NCI-H1694 (cell line): Measurements from ENCODE around the gene CDNF.
"Not testable (repeated sequence)": the region's sequence is repeated elsewhere in the genome, so short reads cannot be mapped to it uniquely, and the experiment has no call there.

Experiments used
- DNase-seq: peaks from one replicate; lab custom pipeline; 2025; lab: John Stamatoyannopoulos, UW

The CDNF gene

GRCh38 chr10:14837757-14838581 is at the start of gene CDNF, which contains the start of the genes HSPA14 and MSANTD7:
CDNF (minus strand) TSS chr10:14838037; CDS start chr10:14837946, 91 bp downstream.
HSPA14 (plus strand) TSS chr10:14838306; CDS start chr10:14838403, 97 bp downstream.
MSANTD7 (plus strand) TSS chr10:14838306; CDS start chr10:14842285, 3,979 bp downstream.
- DNase-seq: peak; percentile 96

DNA sequence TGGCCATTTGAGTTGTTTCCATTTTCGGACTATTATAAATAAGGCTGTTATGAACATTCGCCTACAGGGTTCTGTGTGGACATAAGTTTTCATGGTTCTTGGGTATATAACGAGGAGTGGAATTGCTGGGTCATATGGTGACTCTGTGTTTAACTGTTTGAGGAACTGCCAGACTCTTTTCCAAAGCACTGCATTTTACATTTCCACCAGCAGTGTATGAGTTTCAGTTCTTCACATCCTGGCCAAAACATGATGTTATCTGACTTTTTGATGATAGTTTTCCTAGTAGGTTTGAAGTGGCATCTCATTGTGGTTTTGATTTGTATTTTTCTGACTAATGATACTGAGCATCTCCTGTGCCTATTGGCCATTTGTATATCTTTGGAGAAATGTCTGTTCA is 46.2 kb upstream of the CDNF start:
- DNase-seq: no peak

DNA sequence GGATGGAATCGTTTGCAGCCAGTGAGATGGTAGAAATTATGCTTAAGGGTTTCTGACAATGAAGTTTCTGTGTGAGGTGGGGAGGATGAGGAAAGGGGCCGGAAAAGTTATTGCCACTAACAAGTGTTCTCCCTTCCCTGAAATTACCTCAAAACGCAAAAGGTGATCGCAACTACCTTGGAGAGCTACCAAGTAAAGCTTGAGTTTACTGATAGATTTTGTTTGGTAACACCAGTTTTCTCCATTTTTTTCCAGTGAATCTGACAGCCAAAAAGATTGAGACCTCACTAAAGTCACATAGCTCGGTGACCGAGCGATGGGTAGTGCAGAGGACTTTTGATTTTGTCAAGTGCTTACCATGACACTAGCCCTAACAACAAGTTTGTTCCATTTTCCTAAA is 42.4 kb upstream of the CDNF start:
- no peak for DNase-seq

GRCh38 chr10:14879928-14880193 is 42.0 kb upstream of the CDNF start:
- no peak for DNase-seq

DNA sequence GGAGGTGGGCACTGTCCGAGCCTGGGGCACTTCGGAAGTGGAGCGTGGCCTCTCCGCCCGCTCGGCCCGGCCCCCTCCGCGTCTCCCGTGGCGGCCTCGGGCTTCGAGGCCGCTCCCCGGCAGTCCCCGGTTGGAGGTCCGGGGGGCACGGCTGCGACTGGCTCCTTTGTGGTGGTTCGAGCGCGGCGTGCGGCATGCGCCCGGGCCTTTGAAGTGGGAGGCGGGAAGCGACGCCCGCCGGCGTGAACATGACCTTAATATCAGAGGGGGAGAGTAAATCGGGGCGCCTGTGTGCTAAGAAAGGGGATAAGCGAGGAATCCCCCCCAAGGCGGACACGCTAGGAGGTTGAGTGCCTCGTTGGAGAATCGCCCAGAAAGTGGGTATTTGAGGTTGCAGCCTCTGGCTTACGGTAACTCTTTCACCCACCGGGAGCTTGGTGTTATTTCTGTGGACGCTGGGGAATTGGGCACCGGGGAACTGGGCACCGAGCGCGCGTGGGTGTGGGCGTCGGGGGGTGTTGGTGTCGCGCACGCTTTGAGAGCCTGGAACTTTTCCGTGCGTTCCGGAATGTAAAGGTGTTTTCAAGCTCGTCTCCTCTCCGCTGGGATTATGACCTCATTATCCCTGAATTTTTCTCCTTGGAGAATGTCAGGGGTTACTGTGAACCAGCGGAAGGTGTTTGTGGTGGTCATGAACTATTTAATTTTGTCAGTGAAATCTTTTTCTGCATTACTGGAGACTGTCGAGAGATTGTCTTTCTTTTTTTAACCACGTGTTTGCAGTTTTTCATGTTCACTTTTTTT is 41.5 kb upstream of the CDNF start:
- DNase-seq: no peak

DNA sequence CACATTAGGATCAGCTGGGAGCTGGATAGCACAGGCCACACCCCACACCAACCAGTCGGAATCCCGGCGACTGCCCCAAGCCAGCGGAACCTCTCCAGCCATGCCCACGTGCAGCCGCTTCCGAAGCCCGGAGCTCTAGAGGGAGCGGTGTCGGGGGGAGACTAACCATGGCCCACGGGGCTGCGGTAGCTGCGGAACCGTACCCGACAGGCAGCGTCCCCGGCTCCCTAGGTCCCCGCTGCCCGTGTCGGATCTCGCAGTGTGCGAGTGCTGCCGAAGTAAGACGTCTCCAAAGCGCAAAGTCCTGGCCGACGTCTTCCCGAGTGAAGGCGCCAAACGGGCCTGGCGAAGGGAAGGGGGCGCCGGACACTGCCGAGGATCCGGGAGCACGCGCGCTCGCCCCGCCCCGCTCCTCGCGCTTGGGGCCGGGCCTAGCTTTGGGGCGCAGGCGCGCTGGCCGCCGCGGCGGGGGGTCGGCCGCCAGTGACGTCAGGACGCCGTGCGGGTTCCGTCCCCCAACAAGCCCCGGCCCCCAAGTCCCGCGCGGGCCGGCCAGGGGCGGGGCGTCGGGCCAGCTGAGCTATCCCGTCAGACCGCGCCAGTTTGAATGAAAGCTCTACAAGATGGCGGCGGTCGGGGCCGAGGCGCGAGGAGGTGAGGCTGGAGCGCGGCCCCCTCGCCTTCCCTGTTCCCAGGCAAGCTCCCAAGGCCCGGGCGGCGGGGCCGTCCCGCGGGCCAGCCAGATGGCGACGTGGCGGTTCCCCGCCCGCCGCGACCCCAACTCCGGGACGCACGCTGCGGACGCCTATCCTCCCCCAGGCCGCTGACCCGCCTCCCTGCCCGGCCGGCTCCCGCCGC is 40.7 kb upstream of the CDNF start, which contains the start of gene SUV39H2:
Gene SUV39H2, plus strand, starts transcription at position 601 of the 858 bp plus-strand sequence. Its CDS starts 23 bp downstream, at position 624.
- DNase-seq: peak; percentile 76

DNA sequence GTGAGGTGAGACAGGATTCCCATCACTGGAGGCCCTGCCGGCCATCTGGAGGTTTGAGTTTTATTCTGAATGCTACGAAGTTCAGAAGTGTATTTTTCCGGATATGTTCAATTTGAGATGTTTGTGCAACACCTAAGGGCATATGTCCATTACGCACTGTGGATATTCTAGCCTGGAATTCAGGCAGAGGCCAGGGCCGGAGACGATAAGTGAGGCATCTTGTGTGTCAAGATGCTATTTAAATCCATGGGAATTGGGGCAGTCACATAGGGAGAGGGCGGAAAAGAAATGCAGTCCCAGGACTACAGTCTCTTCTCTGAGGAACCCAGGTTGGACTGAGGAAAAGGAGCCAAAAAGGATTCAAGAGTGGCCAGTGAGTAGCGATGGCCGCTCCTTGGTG is 38.9 kb upstream of the CDNF start:
- no peak for DNase-seq

- DNase-seq: no peak
These were observed 38.1 kb upstream of the CDNF start for GRCh38 chr10:14875941-14876340.

- DNase-seq: no peak
These were observed 35.4 kb upstream of the CDNF start for GRCh38 chr10:14873090-14873760.

DNA sequence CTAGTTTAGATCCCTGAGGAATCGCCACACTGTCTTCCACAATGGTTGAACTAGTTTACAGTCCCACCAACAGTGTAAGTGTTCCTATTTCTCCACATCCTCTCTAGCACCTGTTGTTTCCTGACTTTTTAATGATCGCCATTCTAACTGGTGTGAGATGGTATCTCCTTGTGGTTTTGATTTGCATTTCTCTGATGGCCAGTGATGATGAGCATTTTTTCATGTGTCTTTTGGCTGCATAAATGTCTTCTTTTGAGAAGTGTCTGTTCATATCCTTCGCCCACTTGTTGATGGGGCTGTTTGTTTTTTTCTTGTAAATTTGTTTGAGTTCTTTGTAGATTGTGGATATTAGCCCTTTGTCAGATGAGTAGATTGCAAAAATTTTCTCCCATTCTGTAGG is 27.0 kb upstream of the CDNF start:
- not testable (repeated sequence) for DNase-seq

GRCh38 chr10:14864466-14864865 is 26.6 kb upstream of the CDNF start:
- not testable (repeated sequence) for DNase-seq

GRCh38 chr10:14860791-14861190 is 23.0 kb upstream of the CDNF start:
- DNase-seq: no peak

GRCh38 chr10:14859775-14860174 is 21.9 kb upstream of the CDNF start:
- no peak for DNase-seq

GRCh38 chr10:14859043-14859442 is 21.2 kb upstream of the CDNF start:
- DNase-seq: no peak

DNA sequence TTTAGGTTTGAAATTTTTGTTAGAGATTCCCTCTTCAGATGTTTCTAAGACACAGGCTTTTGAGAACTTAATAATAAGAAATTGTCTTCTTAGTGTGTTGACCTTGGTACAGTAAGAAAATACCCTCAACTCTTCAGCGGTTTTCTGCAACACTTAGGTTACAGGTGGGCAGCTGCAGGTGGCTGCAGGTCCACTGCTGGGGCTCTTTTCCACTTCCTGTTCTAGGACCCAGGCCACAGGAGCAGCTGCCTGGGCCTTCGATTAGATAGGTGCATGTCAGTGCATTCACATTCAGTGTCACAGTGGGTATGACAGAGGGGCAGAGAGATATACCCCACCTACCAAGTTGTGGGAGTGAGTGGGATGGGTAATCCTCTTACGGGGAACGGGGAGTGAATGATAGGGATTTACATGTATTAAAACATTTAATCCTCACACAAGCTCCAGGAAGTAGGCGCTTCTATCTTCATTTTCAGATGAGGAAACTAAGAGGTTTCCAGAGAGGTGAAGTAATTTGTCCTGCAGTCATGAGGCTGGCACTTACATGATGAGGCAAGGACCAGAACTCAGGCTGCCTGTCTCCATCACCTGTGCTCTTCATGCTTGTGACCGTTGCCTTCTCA is 20.6 kb upstream of the CDNF start:
- no peak for DNase-seq

DNA sequence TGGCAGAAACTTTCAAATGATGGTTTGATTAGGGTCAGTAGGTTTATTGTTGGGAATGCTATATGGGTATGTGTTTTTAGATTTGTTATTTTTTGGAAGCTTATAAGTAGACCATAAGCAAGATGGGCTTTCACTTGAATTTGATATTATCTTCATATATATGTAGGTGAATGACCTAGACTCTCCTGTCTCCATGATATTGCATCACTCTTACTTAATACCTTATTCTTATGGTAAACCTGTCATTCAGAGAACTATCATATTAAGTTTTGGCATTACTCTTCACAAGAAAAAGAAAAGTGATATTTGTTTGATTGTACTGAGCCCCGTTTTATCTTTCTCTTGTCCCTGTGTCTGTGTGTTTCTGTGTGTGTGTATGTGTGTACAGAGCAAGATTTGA is 17.6 kb upstream of the CDNF start:
- no peak for DNase-seq

- no peak for DNase-seq
These were observed 14.4 kb upstream of the CDNF start for GRCh38 chr10:14852236-14852635.

DNA sequence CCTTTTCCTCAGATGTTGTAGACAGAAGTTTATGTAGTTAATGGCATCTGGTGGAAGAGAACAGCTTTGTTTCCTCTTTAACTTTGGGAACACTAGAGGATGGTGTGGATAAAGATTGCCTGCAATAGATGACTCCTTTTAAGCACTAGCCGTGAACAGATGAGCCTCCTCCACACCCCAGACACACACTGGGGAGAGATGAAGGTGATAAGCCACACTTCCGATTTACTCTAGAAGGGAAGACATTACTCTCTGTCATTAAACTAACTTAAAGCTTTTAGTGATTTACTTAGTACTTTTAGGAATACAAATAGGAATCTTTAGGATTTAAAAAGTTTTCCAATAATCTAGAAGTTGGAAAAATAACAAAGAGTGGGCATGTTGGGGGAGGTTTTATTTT is 7.1 kb upstream of the CDNF start:
- no peak for DNase-seq

DNA sequence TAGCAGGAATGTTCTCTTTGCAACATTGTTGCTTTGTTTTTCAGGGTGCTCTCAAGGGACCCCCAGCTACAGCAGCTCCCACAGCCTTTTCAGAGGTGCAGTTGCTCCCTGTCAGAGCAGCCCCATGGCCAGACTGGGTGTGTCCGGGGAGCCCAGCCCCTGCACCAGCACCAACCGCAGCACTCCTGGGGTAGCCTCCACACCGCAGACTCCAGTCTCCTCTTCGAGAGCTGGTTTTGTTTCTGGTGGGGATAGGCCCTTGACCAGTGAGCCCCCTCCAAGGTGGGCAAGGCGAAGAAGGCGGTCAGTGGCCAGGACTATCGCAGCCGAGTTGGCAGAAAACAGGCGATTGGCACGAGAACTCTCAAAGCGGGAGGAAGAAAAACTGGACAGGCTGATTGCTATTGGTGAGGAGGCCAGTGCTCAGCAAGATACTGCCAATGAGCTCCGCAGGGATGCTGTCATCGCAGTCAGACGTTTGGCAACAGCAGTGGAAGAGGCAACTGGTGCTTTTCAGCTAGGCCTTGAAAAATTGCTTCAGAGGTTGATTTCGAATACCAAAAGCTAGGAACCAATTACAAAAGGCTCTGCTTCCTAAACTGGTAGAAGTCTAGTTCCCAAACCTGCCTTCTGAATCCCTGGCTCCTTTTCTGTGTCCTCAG is 5.6 kb upstream of the CDNF start:
- no peak for DNase-seq

DNA sequence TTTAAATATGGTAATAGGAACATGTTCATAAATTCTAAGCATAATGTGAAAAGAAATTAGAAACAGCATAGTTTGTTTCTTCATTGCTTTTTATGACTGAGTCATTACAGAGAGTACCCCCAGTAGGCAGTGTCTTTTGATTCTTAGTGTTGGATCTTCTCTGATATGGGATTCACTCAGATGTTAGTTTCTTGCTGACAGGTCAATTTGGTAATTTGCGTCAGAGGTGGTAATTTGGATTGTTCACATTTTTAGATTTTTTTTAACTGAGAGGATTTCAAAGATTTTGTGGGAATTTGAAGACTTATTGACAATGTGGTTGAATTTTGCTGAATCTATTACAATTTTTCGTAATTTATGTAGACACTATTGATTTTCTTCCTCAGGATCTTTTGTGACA is 2.3 kb upstream of the CDNF start:
- DNase-seq: no peak

- DNase-seq: no peak
These were observed 1.5 kb upstream of the CDNF start for GRCh38 chr10:14839305-14839695.
